GM19395 (cell line): ENCODE results near the gene KCNMA1.

Source experiments
- ATAC-seq: cut with Tn5 transposase; IDR thresholded peaks from one replicate; pipeline ENCODE4 v1.9.1; 2021; ENCODE audit warnings: mild to moderate bottlenecking, moderate library complexity; ENCODE audit not compliant: unreplicated experiment

KCNMA1 gene

DNA sequence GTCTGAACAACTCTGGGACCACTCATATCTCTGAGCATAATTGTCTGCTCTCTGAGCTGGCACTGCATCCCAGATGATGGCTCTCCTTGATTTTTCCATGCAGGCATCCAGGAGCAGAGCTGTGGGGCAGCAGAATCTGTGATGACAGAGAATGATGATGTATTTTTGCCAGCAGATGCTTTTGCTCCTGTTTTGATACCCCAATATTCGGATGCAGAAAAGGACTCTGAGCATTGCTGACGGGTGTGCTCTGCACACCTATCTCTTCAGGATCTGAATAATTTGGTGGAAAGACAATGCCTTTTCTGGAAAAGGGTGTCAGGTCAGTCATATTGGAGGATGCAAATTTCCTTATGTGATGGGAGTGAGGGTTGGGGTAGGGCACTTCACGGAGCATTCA, 735.9 kb downstream of the KCNMA1 start:
- ATAC-seq: no peak

DNA sequence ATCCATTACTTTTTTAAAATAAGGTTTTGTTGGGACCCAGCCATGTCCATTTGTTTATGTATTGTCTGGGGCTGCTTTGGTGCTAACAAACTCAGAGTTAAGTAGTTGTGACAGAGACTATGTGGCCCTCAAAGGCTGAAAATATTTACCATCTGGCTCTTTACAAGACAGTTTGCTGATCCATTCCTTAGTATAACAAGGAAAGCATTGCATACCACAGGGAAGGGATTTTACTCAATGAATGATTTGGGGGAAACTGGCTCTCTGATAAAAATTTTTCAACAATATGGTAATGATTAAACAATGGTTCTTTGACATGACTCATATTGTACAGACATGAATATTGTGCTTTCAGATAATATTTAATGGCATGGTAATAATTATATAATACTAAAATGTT, 738.1 kb downstream of the KCNMA1 start:
- no peak for ATAC-seq

DNA sequence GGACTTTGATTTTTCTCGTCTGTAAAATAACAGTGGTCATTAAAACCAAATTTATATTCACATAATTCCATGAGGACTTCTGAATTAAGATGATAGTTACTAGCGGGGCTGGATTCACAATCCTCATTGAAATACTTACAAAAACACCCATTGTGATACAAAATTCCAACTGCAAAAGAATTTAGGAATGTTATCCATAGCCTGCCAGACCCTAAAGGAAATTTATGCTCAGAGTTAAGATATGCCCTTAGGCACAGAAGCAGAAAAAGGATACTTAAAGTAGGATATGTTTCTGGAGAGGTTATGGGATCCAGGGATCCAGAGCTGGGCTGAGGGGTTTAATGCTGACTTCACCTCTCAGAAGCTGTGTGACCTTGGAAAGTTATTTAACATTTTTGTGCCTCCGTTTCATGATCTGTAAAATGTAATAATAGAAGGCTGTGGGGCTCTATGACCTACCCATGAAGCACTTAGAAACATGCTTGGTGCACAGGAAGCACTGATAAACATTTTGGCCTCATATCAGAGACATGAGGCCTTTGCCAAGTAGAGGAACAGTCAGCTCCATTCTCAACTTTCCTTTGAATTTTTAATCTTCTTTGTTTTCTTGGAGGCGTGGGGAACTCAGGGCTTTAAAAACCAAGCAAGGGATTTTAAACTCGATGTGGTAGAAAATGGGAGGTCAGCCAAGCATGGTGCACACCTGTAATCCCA, 744.7 kb downstream of the KCNMA1 start:
- no peak for ATAC-seq

DNA sequence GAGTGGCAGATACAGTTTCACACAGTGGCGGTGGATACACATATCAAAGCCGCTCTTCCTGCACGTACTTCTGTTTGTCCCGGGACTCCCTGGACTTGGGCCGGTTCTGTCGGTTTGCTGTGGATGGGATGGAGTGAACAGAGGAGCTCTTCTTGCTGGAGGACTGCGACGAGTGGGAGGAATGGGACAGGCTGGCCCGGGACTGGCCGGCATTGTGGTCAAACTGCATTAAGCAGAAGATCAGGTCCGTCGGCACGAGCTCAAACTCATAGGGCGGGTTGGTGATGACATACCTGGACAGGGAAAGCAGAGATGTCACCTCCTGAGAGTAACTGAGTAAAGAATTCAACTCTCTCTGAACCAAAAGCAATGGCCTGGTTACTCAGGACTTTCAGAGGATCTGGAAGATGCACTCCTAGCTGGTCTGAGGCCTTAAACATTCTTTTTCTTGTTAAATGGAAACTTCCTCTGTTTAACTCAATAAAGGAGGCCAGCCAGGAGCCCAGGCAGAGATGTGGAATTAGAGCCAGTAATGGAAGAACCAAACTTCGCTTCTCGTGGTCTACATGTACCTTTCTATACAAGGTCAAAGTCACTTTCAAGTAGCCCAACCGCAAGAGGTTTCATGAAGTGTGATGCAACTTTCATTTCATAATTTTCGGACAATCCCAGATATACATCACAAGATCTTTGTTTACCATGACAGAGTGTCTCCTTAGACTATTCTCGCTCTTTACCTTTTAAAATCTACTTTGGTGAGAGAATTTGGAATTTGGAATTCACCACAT, 750.2 kb downstream of the KCNMA1 start:
- ATAC-seq: no peak

DNA sequence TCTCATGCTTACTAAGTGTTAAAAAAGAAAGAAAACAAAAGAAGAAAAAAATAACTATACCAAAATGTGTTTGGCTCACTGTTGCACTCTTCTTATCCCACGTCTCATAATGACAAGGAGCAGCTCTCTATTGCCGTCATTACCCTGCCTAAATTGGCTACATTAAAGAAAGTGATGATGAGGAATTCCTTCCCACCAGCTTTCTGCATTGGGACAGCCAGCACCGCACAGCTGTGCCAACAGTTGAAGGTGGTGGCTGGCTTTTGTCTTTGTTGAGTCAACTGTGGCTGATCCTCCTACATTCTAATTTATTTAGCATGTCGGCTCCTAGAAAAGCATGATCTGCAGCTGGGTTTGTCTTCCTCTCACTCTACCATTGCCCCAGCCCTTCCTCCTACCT, 751.8 kb downstream of the KCNMA1 start:
- no peak for ATAC-seq

DNA sequence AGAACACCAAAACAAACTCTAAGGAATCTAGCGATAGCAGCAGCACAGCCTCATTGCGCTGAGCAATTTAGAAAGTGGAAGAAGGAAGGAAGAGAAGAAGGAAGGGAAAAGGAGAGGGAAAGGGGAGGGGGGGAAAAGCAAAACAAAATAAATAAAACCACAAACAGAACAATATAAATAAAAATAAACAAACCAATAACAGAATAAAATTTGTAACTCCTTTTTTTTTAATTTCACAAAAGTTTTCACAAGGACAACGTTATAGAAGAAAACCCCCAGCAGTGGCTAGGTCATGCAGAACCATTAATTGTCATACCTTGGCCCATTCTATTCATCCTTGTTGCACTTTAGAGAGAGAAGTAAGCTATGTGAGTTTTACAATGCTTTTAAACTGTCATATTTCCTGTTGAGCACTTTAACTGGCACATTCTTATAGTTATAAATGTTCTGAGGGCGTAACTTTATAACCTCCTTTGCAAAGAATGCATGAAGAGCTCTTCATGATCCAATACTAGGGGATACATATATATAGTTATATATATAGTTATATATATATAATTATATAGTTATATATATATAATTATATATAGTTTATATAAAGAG, 752.8 kb downstream of the KCNMA1 start:
- no peak for ATAC-seq

DNA sequence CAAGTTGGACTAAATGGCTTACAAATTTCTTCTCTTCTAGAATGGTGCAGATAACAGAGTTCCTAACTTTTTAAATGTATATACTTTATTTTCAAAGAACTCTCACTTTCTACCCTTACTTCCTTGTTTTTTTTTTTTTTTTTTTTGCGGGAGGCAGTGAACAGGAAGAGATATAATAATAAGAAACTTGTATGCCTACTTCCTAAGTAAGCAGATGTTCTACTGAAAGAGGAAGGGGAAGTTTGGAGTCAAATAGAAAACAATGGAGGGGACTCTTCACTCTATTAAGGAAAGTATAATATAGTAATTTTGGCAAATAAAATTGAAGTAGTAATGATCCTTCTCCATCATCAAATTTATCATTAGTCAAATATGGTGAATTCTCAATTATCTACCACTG, 754.0 kb downstream of the KCNMA1 start:
- ATAC-seq: no peak

DNA sequence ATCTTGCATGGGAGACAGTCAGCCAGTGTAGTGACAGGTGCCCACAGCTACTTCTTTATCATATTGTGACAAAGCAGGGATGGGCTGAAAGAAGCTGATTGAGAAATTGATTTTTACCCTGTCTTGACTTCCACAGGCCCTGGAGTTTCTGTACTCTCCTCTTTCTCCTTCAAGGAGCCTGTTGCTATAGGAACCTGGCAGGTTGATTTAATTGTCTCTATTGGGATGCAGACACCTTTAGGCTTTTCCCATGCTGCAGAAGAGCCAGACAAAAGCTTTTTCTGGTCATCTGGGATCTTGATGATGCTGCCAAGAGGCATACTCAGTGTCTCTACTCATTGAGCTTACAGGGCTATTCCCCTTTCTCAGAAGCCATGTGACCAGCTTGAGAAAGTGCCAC, 754.8 kb downstream of the KCNMA1 start:
- no peak for ATAC-seq

DNA sequence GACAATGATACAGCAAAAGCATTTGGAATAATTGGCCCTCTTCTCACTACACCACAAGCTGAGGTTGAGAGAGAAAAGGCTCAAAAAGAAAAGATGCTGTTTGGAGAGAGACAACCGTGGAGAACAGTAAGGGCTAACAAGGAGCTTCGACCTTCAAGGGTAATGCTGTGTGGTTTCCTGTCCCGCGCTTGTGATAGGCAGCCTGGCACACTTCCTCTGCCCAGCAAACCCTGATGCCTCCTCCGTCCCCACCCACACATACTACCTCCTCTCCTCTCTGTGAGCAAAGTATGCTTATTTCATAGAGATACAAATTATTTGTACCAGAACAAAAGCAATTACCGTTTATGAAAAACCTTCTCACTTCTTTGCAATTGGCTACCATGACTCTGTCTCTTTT, 755.4 kb downstream of the KCNMA1 start:
- peak; percentile 60 for ATAC-seq

DNA sequence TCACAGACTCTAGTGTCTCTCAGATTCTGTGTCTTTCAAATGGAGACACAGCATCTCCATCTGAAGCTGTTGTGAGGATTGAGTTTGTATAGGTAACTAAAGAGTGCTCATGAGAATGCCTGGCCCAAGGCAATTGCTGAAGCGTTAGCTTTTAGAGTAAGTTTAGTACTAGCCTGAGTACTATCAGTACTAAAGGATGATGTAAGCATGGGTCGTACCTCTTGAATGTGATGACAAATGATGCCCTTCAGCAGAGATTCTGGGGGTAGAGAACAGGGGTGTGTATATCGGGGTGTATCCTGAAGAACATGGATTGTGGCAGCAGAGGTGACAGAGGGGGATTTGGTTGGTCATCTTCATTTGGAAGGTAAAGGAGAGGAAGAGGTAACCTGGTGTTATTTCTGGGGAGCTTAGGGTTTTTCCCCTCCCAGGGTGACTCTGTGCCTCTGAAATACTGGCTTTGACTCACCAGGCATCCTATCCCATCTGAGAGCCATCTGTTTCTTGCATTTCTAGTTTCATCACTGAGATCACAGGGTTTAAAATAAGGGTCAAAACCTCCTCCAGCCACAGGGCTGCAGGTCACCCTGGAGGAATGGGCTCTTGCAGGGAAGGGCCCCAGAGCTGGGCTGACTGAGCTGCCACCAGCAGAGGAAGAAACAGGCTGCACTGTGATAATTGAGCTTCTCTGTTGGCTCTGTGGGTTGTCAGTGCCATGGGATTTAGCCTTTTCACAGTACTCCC, 756.0 kb downstream of the KCNMA1 start:
- ATAC-seq: peak; percentile 86

DNA sequence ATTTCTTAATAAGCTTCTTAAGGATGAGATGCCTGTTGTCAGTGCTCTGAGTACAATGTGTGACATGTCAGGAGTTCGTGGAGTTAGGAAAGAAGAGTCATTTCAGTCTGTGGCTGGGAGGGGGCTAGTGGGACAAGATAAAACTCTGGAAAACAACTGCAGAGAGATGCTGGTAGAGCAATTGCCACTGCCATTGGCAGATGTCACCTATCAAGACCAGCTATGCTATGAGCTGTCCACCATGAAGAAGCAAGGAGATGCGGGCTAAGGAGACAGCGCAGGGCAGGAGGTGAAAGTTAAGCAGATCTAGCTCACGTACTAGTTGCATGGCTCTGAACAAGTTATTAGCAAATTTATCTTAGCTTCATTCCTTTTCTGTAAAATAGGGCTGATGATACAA, 756.7 kb downstream of the KCNMA1 start:
- ATAC-seq: no peak

DNA sequence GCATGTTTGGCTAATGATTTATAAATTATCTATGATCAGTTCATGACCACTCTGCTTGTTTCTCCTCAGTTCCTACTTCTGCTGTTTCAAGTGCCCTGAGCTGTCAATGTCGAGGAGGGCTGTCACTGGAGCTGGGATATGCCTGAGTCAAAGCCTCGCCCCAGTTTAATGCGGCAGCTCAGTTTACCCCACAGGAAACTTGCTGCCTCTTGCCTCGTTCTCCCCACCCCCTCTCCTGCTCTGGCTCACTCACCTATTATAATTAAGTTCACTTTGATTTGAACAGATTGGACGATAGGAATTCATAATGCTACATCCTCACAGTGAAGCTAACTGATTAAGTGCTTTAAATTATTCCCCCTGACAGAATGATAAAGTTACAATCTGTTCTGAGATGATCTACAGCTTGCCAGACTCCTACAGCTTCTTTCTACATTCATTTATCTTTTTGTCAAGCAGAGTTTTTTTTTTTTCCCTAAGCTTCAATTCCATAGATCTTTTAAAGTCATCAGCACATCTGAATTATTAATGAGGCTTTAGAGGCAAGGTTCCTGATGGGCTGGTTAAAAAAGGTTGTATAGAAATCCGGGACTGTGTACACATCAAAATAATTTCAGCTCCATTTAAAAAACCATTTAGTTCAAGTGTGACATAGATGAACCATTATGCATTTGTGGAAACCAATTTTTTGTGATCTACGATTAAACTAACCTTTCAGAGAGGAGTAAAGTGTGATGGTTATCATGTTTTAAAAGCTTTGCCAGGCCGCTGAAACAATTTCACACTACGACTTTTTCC, 758.3 kb downstream of the KCNMA1 start:
- no peak for ATAC-seq

DNA sequence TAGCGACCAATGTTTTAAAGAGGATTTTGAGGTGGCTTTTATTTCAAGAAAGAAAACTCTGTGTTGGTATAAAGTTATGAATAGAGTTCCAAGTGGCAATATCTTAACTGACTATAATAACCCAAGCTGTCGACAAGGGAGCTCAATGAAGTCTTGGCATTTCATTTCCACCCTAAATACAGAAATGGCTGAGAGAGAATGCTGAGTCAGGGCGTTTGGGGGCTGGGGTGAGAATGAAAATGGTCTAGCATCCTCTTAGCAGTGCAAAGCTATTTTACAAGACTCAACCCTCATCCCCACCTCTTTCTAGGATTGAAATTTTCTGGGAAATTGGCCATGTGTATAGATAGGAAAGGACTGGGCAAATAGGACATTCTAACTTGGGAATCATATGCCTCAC, 759.1 kb downstream of the KCNMA1 start:
- ATAC-seq: no peak

DNA sequence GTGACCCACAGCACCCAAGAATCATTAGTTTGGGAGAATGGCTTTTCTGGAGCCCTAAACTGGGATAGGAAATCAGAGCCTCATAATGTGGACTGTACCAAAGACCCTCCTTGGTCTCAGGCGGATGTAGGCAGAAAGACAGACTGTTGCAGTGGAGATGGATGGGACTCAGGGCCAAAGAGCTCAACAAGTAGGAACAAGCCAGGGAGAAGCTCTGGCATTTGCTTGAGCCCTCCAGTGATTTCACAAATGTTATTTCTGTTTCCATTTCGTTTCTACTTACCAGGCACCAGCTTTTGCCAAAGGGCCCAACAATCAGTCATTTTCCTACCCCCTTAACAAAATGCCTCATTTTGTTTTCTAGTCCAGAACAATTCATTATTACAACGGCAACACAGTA, 762.7 kb downstream of the KCNMA1 start:
- ATAC-seq: no peak

DNA sequence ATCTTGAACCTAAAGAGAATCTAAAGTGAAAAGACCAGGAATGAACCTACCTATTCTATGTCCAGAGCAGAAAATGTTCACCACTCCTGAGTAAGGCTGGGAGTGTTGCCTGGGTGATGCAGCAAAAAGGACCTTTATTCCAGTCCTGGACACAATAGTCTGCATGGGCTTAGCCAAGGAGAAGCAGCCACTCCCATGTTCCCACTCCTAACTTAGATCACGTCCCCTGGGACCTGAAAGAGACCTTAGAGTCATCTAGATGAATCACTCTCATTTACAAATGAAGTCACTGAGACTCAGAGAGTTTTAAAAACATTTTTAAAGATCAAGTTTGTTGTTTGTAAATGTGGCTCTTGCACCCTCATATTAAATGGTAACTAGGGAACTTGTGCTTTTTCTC, 763.4 kb downstream of the KCNMA1 start:
- no peak for ATAC-seq

DNA sequence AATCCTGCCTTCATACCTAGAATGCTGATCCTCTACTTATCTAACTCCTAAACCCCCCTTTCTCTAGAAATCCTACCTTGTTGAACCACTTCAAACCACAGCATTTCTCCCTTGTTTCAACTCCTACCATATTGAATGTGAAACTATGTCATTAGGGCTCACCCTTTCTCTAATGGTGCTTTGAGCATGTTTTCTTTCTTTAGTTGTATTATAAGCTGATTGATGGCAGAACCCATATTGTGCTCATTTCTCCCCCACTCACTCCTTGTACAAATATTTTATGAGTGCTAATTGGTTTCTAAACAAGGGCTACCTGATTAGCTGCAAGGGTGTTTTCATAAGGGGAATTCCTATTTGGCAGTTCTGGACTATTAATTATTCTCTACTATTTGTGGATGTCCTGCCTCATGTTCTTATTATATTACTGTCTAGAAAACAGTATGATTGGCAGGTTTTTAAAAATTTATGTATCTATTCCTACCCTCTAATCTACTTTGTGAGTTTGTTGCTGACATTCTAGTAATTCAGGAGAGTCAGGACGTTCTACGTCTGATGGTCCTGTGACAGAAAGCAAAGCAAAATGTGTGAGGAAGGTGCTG, 765.8 kb downstream of the KCNMA1 start:
- ATAC-seq: no peak

DNA sequence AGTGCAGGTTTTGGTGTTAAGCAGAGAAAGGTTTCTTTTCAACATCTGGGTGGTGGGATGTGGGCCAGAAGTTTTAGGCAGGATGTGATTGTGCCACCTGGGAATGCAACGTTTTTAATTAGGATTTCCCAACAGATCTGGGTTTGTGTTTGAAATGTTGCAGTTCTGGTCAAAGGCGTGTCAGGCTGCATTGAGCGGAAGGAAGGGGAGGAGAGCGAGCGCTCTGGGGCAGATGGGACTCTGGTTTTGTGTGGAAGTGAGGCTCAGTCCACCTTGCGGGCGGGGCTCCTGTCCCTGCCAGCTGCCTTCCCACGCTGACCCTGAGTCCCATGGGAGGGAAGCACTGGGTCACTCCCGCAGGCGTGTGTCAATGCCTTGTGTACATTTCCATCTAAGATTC, 767.7 kb downstream of the KCNMA1 start:
- ATAC-seq: no peak

DNA sequence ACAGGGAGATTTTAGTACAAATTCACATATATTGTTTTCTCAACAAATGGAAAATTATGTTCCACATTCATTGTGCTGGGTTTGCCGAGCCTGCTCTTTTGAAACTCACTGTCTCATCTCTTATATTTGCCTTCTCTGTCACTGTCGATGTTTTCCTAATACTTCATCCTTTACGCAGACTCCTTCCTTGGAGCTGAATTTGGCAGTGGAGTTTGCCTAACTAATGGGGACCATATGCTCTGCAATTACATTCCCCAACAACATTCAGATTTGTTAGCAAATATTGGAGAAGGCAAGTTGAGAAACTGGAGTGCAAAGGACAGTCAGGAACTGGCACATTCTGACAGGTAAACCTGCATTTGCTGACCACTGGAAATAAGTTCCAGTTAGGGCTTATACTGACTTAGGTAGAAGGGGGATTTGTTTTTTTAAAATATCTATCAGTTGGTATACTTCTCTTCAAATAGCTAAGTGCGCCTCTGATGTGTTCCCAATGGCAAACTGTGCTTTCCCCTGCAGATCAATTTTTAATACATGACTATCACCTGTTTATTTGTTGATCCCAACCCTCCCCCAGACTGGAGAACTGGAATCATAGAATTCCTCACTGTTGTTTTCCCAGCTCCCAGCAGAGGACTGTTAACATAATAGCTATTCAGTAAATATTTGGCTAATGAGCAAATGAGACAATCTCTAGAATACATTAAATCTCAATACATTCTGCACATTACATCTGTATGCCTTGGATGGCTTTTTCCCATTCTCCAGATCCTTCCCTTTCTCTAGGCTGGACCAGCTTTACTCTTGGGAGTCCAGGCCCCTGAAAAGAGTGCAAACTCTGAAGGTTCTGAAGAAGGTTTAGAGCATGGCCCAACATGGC, 769.3 kb downstream of the KCNMA1 start:
- no peak for ATAC-seq

DNA sequence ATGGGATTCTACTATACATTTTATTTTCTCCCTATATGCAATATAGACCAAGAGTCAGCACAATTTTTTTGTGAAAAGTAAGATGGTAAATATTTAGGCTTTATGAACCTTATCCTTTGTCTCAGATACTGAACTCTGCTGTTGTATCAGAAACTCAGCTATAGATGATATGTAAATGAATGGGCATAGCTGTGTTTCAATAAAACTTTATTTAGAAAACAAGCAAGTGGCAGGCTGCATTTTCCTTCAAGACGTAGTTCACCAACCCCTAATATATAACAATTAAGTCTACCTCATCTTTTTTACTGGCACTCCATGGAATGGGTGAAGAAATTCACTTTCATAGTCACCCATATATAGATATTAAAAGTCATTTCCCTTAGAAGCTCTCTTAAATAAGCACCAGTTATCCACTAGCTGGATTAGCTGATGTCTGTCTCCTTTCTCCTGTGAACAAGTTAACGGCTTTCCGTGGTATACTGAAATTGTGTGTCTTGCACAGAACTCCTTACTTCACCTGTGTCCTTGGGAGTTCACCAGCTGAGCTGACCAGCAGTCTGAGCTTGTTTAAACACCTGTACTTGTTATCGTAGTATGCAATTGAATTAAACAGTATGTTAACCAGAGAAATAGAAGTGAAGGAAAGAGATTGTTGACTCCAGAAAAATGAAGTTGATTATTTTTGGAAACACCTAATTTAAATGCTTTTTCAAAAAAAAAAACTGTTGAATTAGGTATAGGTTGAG, 770.6 kb downstream of the KCNMA1 start:
- ATAC-seq: no peak
